Measurements from ENCODE around the gene ARFGAP3.

The ARFGAP3 gene

GRCh38 chr22:42799461-42800405 lies 57.3 kb downstream of the ARFGAP3 start:
- H3K9ac ChIP-seq (ENCODE audit: low read length in 5 of 5) = no peak overlapping the region
- peaks cover 2 to 20% (median 7%) of the 10 kb centered on the region in 5 donors for H3K4me1 ChIP-seq (ENCODE audit: control insufficient read depth in 5 of 5, insufficient read depth in 5 of 5, low read length in 5 of 5)
- no peaks in the 10 kb centered on the region for H3K27me3 ChIP-seq (ENCODE audit: control insufficient read depth in 5 of 5, insufficient read depth in 4 of 5, low read length in 5 of 5)
- no peak overlapping the region for H3K27ac ChIP-seq (ENCODE audit: low read depth, low read length)
- H3K4me3 ChIP-seq (ENCODE audit: low read depth in 1 of 5, low read length in 5 of 5) = no peak overlapping the region
- peaks cover 2 to 70% (median 53%) of the 10 kb centered on the region in 5 donors for H3K36me3 ChIP-seq (ENCODE audit: control insufficient read depth in 5 of 5, insufficient read depth in 5 of 5, low read length in 5 of 5)
- H3K9me3 ChIP-seq (ENCODE audit: control insufficient read depth in 5 of 5, low read length in 5 of 5) = no peaks in the 10 kb centered on the region

DNA sequence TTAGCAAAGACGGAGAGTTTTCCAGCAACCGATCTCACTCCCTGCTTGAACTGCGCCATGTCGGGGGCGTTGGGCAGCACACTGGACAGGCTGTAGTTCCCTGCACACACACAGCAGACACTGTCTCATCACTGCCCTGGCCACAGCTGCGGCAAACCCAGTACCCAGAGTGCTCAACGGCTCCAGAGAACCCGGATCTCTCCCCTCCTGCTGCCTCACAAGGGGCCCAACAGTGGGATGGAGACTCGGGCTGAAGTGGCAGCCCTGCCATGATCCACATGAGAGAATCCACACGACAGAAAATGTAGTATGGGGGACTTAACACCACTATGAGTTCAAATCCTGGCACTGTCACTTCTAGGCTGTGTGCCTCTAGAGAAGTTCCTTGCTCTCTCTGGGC lies 58.0 kb downstream of the ARFGAP3 start:
- peaks cover 2 to 74% (median 53%) of the 10 kb centered on the region in 5 donors for H3K36me3 ChIP-seq (ENCODE audit: control insufficient read depth in 5 of 5, insufficient read depth in 5 of 5, low read length in 5 of 5)
- H3K9ac ChIP-seq (ENCODE audit: low read length in 5 of 5) = no peak overlapping the region
- H3K4me3 ChIP-seq (ENCODE audit: low read depth in 1 of 5, low read length in 5 of 5) = no peak overlapping the region
- H3K27ac ChIP-seq (ENCODE audit: low read depth, low read length) = no peak overlapping the region
- no peaks in the 10 kb centered on the region for H3K9me3 ChIP-seq (ENCODE audit: control insufficient read depth in 5 of 5, low read length in 5 of 5)
- peaks cover 2 to 20% (median 7%) of the 10 kb centered on the region in 5 donors for H3K4me1 ChIP-seq (ENCODE audit: control insufficient read depth in 5 of 5, insufficient read depth in 5 of 5, low read length in 5 of 5)
- H3K27me3 ChIP-seq (ENCODE audit: control insufficient read depth in 5 of 5, insufficient read depth in 4 of 5, low read length in 5 of 5) = no peaks in the 10 kb centered on the region

- Histone ChIP-seq H3K9ac (ENCODE audit: low read length in 5 of 5) (peak overlapping the region in 1 of 5 donors; percentile 14), H3K4me1 (ENCODE audit: control insufficient read depth in 5 of 5, insufficient read depth in 5 of 5, low read length in 5 of 5) (peaks cover 2 to 12% (median 5%) of the 10 kb centered on the region in 5 donors), H3K4me3 (ENCODE audit: low read depth in 1 of 5, low read length in 5 of 5) (no peak overlapping the region), H3K36me3 (ENCODE audit: control insufficient read depth in 5 of 5, insufficient read depth in 5 of 5, low read length in 5 of 5) (peaks cover 2 to 60% (median 45%) of the 10 kb centered on the region in 5 donors), H3K9me3 (ENCODE audit: control insufficient read depth in 5 of 5, low read length in 5 of 5) (no peaks in the 10 kb centered on the region), H3K27me3 (ENCODE audit: control insufficient read depth in 5 of 5, insufficient read depth in 4 of 5, low read length in 5 of 5) (no peaks in the 10 kb centered on the region), H3K27ac (ENCODE audit: low read depth, low read length) (no peak overlapping the region)
Measured at GRCh38 chr22:42797011-42797410, 60.1 kb downstream of the ARFGAP3 start.

- Histone ChIP-seq H3K27ac (ENCODE audit: low read depth, low read length) (no peak overlapping the region), H3K9ac (ENCODE audit: low read length in 5 of 5) (no peak overlapping the region), H3K36me3 (ENCODE audit: control insufficient read depth in 5 of 5, insufficient read depth in 5 of 5, low read length in 5 of 5) (peaks cover 2 to 51% (median 37%) of the 10 kb centered on the region in 5 donors)
Measured at GRCh38 chr22:42796081-42796480, 61.0 kb downstream of the ARFGAP3 start.

GRCh38 chr22:42794551-42795510 lies 62.2 kb downstream of the ARFGAP3 start:
- no peaks in the 10 kb centered on the region for H3K9me3 ChIP-seq (ENCODE audit: control insufficient read depth in 5 of 5, low read length in 5 of 5)
- H3K4me3 ChIP-seq (ENCODE audit: low read depth in 1 of 5, low read length in 5 of 5) = no peak overlapping the region
- H3K36me3 ChIP-seq (ENCODE audit: control insufficient read depth in 5 of 5, insufficient read depth in 5 of 5, low read length in 5 of 5) = peaks cover 2 to 40% (median 28%) of the 10 kb centered on the region in 5 donors
- no peak overlapping the region for H3K27ac ChIP-seq (ENCODE audit: low read depth, low read length)
- H3K27me3 ChIP-seq (ENCODE audit: control insufficient read depth in 5 of 5, insufficient read depth in 4 of 5, low read length in 5 of 5) = no peaks in the 10 kb centered on the region
- peaks cover 2 to 21% (median 16%) of the 10 kb centered on the region in 5 donors for H3K4me1 ChIP-seq (ENCODE audit: control insufficient read depth in 5 of 5, insufficient read depth in 5 of 5, low read length in 5 of 5)
- no peak overlapping the region for H3K9ac ChIP-seq (ENCODE audit: low read length in 5 of 5)

More at GRCh38 chr22:42796081-42796480, 61.0 kb downstream of the ARFGAP3 start:
- no peaks in the 10 kb centered on the region for H3K27me3 ChIP-seq (ENCODE audit: control insufficient read depth in 5 of 5, insufficient read depth in 4 of 5, low read length in 5 of 5)
- H3K9me3 ChIP-seq (ENCODE audit: control insufficient read depth in 5 of 5, low read length in 5 of 5) = no peaks in the 10 kb centered on the region
- H3K4me1 ChIP-seq (ENCODE audit: control insufficient read depth in 5 of 5, insufficient read depth in 5 of 5, low read length in 5 of 5) = peaks cover 2 to 17% (median 11%) of the 10 kb centered on the region in 5 donors
- H3K4me3 ChIP-seq (ENCODE audit: low read depth in 1 of 5, low read length in 5 of 5) = no peak overlapping the region

DNA sequence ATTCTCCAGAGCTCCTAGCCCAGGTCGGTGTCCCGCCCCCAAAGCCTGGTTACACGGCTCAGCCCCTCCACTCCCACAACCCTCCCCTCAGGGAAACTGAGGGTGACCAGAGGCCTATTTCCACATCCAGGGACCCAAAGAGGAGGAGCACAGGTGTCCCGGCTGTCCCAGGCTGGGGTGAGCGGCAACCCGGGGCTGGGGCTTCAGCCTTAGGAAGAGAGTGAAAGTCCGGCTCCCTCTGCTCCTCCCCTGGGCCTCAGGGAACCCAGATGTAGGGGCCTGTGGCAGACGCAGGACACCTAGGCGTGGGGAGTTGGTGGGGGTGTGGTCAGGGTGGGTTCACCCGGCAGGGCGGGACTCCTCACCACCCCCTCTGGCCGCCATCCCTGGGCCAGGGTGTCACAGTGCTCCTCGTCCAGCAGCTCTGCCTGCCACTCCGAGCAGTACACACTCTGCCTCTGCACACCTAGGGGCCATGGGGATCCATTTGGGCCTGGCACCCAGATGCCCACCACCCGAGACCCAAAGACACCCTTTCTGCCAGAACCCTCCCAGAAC lies 63.1 kb downstream of the ARFGAP3 start:
- Histone ChIP-seq H3K27ac (ENCODE audit: low read depth, low read length) (no peak overlapping the region), H3K9ac (ENCODE audit: low read length in 5 of 5) (no peak overlapping the region), H3K4me1 (ENCODE audit: control insufficient read depth in 5 of 5, insufficient read depth in 5 of 5, low read length in 5 of 5) (peaks cover 2 to 21% (median 16%) of the 10 kb centered on the region in 5 donors), H3K36me3 (ENCODE audit: control insufficient read depth in 5 of 5, insufficient read depth in 5 of 5, low read length in 5 of 5) (peaks cover 2 to 31% (median 18%) of the 10 kb centered on the region in 5 donors), H3K4me3 (ENCODE audit: low read depth in 1 of 5, low read length in 5 of 5) (no peak overlapping the region), H3K9me3 (ENCODE audit: control insufficient read depth in 5 of 5, low read length in 5 of 5) (no peaks in the 10 kb centered on the region), H3K27me3 (ENCODE audit: control insufficient read depth in 5 of 5, insufficient read depth in 4 of 5, low read length in 5 of 5) (no peaks in the 10 kb centered on the region)

DNA sequence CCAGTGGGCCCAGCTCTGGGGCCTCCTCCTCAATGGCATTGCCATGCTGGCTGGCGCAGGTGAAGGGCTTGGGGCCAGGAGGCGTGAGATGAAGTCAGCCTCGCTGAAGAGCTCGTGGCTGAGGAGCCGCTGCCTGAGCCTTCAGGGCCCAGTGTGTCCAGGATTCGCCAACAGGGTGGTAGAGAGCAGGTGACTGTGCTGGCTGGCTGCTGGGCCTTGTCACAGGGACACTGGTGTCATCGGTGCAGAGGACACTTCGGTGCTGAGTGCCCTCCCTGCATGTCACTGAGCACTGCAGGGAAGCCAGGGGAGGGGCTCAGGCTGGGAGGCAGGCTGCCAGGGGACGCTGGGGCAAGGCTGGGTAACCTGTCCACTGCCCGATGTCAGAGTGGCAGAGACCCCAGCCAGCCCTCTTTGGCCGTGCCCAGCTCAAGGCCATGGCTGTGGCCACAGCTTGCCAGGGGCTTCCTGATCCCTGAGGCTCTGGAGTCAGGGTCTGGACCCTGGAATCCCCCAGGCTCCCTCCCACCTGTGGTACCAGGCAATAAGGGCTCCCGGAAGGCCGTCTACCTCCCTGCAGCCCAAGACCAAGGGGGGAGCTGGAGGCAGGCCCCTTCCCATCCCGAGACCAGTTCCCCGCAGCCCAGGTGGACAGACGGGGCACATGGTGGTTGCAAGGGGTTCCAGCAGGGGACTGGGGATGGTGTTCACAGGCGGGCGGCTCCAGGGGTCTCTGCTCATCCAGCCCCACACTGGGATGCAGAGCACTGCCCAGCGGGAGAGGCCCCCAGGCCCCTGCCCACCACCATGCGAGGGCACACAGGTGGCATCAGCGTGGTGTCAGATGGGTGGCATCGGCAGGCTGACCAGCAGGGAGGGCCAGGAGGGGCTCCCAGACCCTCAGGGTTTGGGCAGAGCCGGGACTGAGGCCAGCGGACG lies 63.9 kb downstream of the ARFGAP3 start:
- Histone ChIP-seq H3K27ac (ENCODE audit: low read depth, low read length) (no peak overlapping the region), H3K36me3 (ENCODE audit: control insufficient read depth in 5 of 5, insufficient read depth in 5 of 5, low read length in 5 of 5) (peaks cover 2 to 27% (median 15%) of the 10 kb centered on the region in 5 donors), H3K4me3 (ENCODE audit: low read depth in 1 of 5, low read length in 5 of 5) (no peak overlapping the region), H3K4me1 (ENCODE audit: control insufficient read depth in 5 of 5, insufficient read depth in 5 of 5, low read length in 5 of 5) (peaks cover 2 to 21% (median 16%) of the 10 kb centered on the region in 5 donors), H3K9ac (ENCODE audit: low read length in 5 of 5) (no peak overlapping the region), H3K27me3 (ENCODE audit: control insufficient read depth in 5 of 5, insufficient read depth in 4 of 5, low read length in 5 of 5) (no peaks in the 10 kb centered on the region), H3K9me3 (ENCODE audit: control insufficient read depth in 5 of 5, low read length in 5 of 5) (no peaks in the 10 kb centered on the region)

GRCh38 chr22:42792453-42792908 lies 64.6 kb downstream of the ARFGAP3 start:
- Histone ChIP-seq H3K36me3 (ENCODE audit: control insufficient read depth in 5 of 5, insufficient read depth in 5 of 5, low read length in 5 of 5) (peaks cover 2 to 20% (median 8%) of the 10 kb centered on the region in 5 donors), H3K4me3 (ENCODE audit: low read depth in 1 of 5, low read length in 5 of 5) (no peak overlapping the region), H3K4me1 (ENCODE audit: control insufficient read depth in 5 of 5, insufficient read depth in 5 of 5, low read length in 5 of 5) (peaks cover 1 to 17% (median 13%) of the 10 kb centered on the region in 5 donors), H3K27me3 (ENCODE audit: control insufficient read depth in 5 of 5, insufficient read depth in 4 of 5, low read length in 5 of 5) (no peaks in the 10 kb centered on the region), H3K9ac (ENCODE audit: low read length in 5 of 5) (no peak overlapping the region), H3K9me3 (ENCODE audit: control insufficient read depth in 5 of 5, low read length in 5 of 5) (no peaks in the 10 kb centered on the region), H3K27ac (ENCODE audit: low read depth, low read length) (no peak overlapping the region)
